Spinal cord (tissue), 10 donors: ENCODE data around the gene RUNX1. TPM values are rescaled to one million over a fixed set of nuclear protein-coding genes. Genes with fewer than 3 reads are reported as not detected.

Experiments used
- DNase-seq, 6 donors: peaks; one replicate each; pipeline versions ENCODE4 v3.0.0 to v3.0.0-alpha.2; 2013 to 2015; ENCODE audit warnings: low spot score in 6 of 6, low read depth in 4 of 6
- H3K27ac ChIP-seq: one replicate; pipeline ENCODE4 v1.5.1; 2013; ENCODE audit warnings: low read depth, low read length, control low read depth
- H3K27me3 ChIP-seq: one replicate; pipeline ENCODE4 v1.6.1; 2013; ENCODE audit warnings: low read length; ENCODE audit not compliant: control insufficient read depth, insufficient read depth
- H3K36me3 ChIP-seq: one replicate; pipeline ENCODE4 v1.6.1; 2013; ENCODE audit warnings: low read length; ENCODE audit not compliant: control insufficient read depth, insufficient read depth
- H3K4me1 ChIP-seq: one replicate; pipeline ENCODE4 v1.6.1; 2013; ENCODE audit warnings: low read length; ENCODE audit not compliant: control insufficient read depth, insufficient read depth
- H3K4me3 ChIP-seq: one replicate; pipeline ENCODE4 v1.5.1; 2013; ENCODE audit warnings: low read depth, low read length, control low read depth
- H3K9me3 ChIP-seq: one replicate; pipeline ENCODE4 v1.6.1; 2013; ENCODE audit warnings: low read length; ENCODE audit not compliant: control insufficient read depth, insufficient read depth
- WGBS: methylation state at CpG from one replicate; pipeline ENCODE4 v1.1.5; 2013; ENCODE audit warnings: missing lambda C conversion rate; ENCODE audit not compliant: insufficient coverage; 5-methylcytosine and 5-hydroxymethylcytosine counted together
- polyA plus RNA-seq, 2 donors: library from polyadenylated mRNA; unstranded; fragments of 120-200 nt; gene quantifications; one replicate each; pipeline ENCODE4 v1.2.1, GENCODE V29; 2013; ENCODE audit not compliant: insufficient read length in 2 of 2
- total RNA-seq, 2 donors: library from RNA; depleted of rRNA in 1 of 2; stranded (reverse); fragments of 120-200 nt in 1 of 2; fragments of >200 nt in 1 of 2; gene quantifications; one replicate each; pipeline versions ENCODE4 v1.2.3 to v1.2.4, GENCODE V29; 2013 to 2014
- donor health status: healthy.

Gene RUNX1
- total and polyA plus RNA-seq, 4 donors: 2.1 to 7.1 (median 3.2) TPM

DNA sequence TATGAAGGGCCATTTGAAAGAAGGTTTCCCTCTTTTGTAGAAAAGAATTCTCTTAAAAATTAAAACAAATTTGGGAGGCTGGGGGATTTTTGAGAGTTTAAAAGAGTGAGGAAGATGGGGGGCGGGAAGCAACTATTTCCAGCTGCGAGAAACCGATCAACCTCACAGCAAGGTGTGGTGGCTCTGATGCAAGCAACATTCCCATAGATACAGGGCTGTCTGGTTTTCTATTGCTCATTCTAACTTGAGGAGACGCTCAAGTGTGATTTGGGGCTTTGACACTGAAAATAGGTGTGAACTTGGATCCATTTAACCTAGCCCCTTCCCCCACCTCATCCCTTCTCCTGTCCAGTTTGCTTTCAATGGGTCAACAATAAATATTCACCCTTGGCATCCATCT is 7.2 kb downstream of the RUNX1 start:
- no peak overlapping the region for H3K4me3 ChIP-seq
- no peaks in the 10 kb centered on the region for H3K27me3 ChIP-seq
- no peaks in the 10 kb centered on the region for H3K9me3 ChIP-seq
- H3K4me1 ChIP-seq: peaks cover 3% of the 10 kb centered on the region
- H3K27ac ChIP-seq: no peak overlapping the region
- no peaks in the 10 kb centered on the region for H3K36me3 ChIP-seq
- DNase-seq: no peak
- WGBS: no CpG with 5 or more reads among the region's 4 CpGs

- no peaks in the 10 kb centered on the region for H3K36me3 ChIP-seq
- WGBS: 95% methylated on average over 4 of the region's 5 CpGs
- H3K27ac ChIP-seq: no peak overlapping the region
- no peak for DNase-seq
- no peaks in the 10 kb centered on the region for H3K9me3 ChIP-seq
- no peak overlapping the region for H3K4me3 ChIP-seq
- no peaks in the 10 kb centered on the region for H3K4me1 ChIP-seq
- H3K27me3 ChIP-seq: no peaks in the 10 kb centered on the region
These were observed 8.0 kb downstream of the RUNX1 start for GRCh38 chr21:35041122-35041521.

- H3K27me3 ChIP-seq: no peaks in the 10 kb centered on the region
- no peak overlapping the region for H3K27ac ChIP-seq
- no peaks in the 10 kb centered on the region for H3K36me3 ChIP-seq
- no peak overlapping the region for H3K4me3 ChIP-seq
- no peak for DNase-seq
- WGBS: 100% methylated on average over 1 of the region's 3 CpGs
- H3K9me3 ChIP-seq: no peaks in the 10 kb centered on the region
- no peaks in the 10 kb centered on the region for H3K4me1 ChIP-seq
These were observed 9.4 kb downstream of the RUNX1 start for GRCh38 chr21:35039595-35040289.

- no peak overlapping the region for H3K27ac ChIP-seq
- no CpG with 5 or more reads among the region's 5 CpGs for WGBS
- H3K36me3 ChIP-seq: no peaks in the 10 kb centered on the region
- H3K4me1 ChIP-seq: no peaks in the 10 kb centered on the region
- DNase-seq: no peak
- H3K27me3 ChIP-seq: no peaks in the 10 kb centered on the region
- H3K4me3 ChIP-seq: no peak overlapping the region
- no peaks in the 10 kb centered on the region for H3K9me3 ChIP-seq
These were observed 10.3 kb downstream of the RUNX1 start for GRCh38 chr21:35038772-35039319.

GRCh38 chr21:35037384-35037765 is 11.7 kb downstream of the RUNX1 start:
- no peak for DNase-seq
- no peaks in the 10 kb centered on the region for H3K27me3 ChIP-seq
- no peaks in the 10 kb centered on the region for H3K4me1 ChIP-seq
- H3K36me3 ChIP-seq: no peaks in the 10 kb centered on the region
- WGBS: 90% methylated on average over 7 of the region's 7 CpGs
- H3K27ac ChIP-seq: no peak overlapping the region
- H3K9me3 ChIP-seq: no peaks in the 10 kb centered on the region
- H3K4me3 ChIP-seq: no peak overlapping the region

- 91% methylated on average over 10 of the region's 11 CpGs for WGBS
- no peaks in the 10 kb centered on the region for H3K36me3 ChIP-seq
- H3K27ac ChIP-seq: no peak overlapping the region
- no peaks in the 10 kb centered on the region for H3K9me3 ChIP-seq
- no peaks in the 10 kb centered on the region for H3K27me3 ChIP-seq
- no peak for DNase-seq
- H3K4me1 ChIP-seq: no peaks in the 10 kb centered on the region
- no peak overlapping the region for H3K4me3 ChIP-seq
These were observed 12.4 kb downstream of the RUNX1 start for GRCh38 chr21:35036465-35037383.

DNA sequence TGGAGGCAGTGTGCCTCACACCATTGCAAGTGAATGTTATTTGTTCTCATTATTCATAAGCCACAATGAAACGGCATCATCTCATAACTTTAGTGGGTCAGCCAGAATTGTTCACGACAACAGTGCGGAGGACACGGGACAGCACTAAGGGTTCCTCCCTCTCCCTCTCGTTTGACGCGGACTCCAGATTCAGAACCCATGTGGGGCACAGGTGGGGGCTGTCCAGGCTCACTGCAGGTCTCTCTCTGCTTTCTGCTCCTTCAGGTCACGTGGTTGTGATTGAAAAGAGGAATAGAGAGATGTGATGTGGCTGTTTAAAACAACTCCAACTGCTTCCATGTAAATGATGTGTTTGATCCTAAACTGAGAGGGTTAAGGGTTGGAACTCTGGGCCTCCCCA is 13.5 kb downstream of the RUNX1 start:
- H3K4me3 ChIP-seq: no peak overlapping the region
- H3K36me3 ChIP-seq: no peaks in the 10 kb centered on the region
- no peak overlapping the region for H3K27ac ChIP-seq
- no peaks in the 10 kb centered on the region for H3K27me3 ChIP-seq
- H3K9me3 ChIP-seq: no peaks in the 10 kb centered on the region
- DNase-seq: no peak
- 69% methylated on average over 5 of the region's 8 CpGs for WGBS
- H3K4me1 ChIP-seq: no peaks in the 10 kb centered on the region

GRCh38 chr21:35035116-35035515 is 14.0 kb downstream of the RUNX1 start:
- H3K9me3 ChIP-seq: no peaks in the 10 kb centered on the region
- no peaks in the 10 kb centered on the region for H3K36me3 ChIP-seq
- H3K4me1 ChIP-seq: no peaks in the 10 kb centered on the region
- H3K4me3 ChIP-seq: no peak overlapping the region
- no peak for DNase-seq
- 83% methylated on average over 2 of the region's 8 CpGs for whole genome bisulfite sequencing
- H3K27me3 ChIP-seq: no peaks in the 10 kb centered on the region
- H3K27ac ChIP-seq: no peak overlapping the region

DNA sequence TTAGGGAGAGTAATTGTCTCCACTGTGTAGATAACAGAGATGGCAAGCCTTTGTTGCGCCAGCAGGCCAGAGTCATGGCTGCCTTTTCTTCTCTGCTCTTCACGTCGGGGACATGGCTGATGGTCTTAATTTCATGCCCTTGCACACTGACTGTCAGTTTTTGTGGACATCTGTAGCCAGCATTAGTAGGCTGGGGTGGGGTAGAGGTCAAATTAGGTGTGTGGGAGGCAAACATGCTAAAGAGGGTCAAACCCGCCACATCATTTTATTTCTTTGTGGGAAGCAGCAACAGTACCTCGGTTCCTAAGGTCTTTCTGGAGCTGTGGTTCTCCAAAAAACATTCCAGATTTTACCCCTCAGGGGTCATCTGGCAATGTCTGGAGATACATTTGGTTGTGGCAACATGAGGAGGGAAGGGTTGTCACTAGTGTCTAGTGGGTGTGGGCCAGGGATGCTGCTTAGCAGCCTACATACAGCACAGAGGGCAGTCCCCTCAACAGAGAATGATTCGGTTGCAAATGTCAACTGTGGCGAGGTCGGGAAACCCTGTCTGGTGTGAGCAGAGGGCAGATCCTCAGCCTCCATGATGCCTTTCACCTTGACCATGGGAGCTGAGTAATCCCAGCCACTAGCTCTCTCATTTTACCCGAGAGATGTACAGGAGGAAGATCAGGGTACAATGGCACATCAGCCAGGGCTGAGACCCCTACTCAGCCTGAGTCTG is 14.7 kb downstream of the RUNX1 start:
- 98% methylated on average over 5 of the region's 9 CpGs for WGBS
- no peak overlapping the region for H3K27ac ChIP-seq
- no peaks in the 10 kb centered on the region for H3K27me3 ChIP-seq
- H3K4me3 ChIP-seq: no peak overlapping the region
- H3K4me1 ChIP-seq: no peaks in the 10 kb centered on the region
- H3K9me3 ChIP-seq: no peaks in the 10 kb centered on the region
- no peaks in the 10 kb centered on the region for H3K36me3 ChIP-seq
- no peak for DNase-seq
